Neural cell (in vitro differentiated cells): ENCODE data around the gene RABL2A.
"Not testable (repeated sequence)": the region's sequence is repeated elsewhere in the genome, so short reads cannot be mapped to it uniquely, and the experiment has no call there.

Experiments
- CTCF ChIP-seq: fragments of 450-650 bp; IDR thresholded peaks from 2 replicates; pipeline ENCODE4 v1.5.1; 2014; ENCODE audit warnings: antibody characterized with exemption, mild to moderate bottlenecking, moderate library complexity; ENCODE audit not compliant: poor library complexity, severe bottlenecking
- EP300 ChIP-seq: fragments of 450-650 bp; conservative IDR thresholded peaks from 2 replicates; pipeline ENCODE4 v1.6.1; 2014; ENCODE audit warnings: antibody characterized with exemption, mild to moderate bottlenecking, moderate library complexity; ENCODE audit not compliant: poor library complexity, severe bottlenecking
- EZH2 ChIP-seq: fragments of 200-600, 300-800 bp; shearing (Covaris generic), sonication (generic); IDR thresholded peaks from 2 replicates; pipeline ENCODE4 v1.6.1; 2014; ENCODE audit warnings: antibody characterized with exemption, low read length, borderline replicate concordance, mild to moderate bottlenecking; ENCODE audit not compliant: insufficient read depth, poor library complexity, severe bottlenecking
- MXI1 ChIP-seq: fragments of 450-650 bp; conservative IDR thresholded peaks from 2 replicates; pipeline ENCODE4 v1.6.1; 2014; ENCODE audit warnings: antibody characterized with exemption, mild to moderate bottlenecking; ENCODE audit not compliant: poor library complexity, severe bottlenecking
- POLR2AphosphoS5 ChIP-seq: IDR thresholded peaks from 2 replicates; pipeline ENCODE4 v1.6.1; 2012
- REST ChIP-seq: IDR thresholded peaks from 2 replicates; pipeline ENCODE4 v1.6.1; 2012; ENCODE audit warnings: borderline replicate concordance
- SMC3 ChIP-seq: fragments of 450-650 bp; conservative IDR thresholded peaks from 2 replicates; pipeline ENCODE4 v1.6.1; 2014; ENCODE audit warnings: antibody characterized with exemption, mild to moderate bottlenecking, moderate library complexity; ENCODE audit not compliant: poor library complexity

GRCh38 chr2:113626616-113627330 is at the start of gene RABL2A:
- TF ChIP-seq EP300, SMC3, CTCF, EZH2, MXI1, POLR2AphosphoS5, REST: not testable (repeated sequence)
